Effector CD4-positive, alpha-beta T cell (primary cell): ENCODE data around the gene TRIM5.
"Not testable (repeated sequence)": the region's sequence is repeated elsewhere in the genome, so short reads cannot be mapped to it uniquely, and the experiment has no call there.

Experiments used
- DNase-seq: peaks from one replicate; pipeline ENCODE4 v3.0.0-alpha.2; 2020

TRIM5 gene

DNA sequence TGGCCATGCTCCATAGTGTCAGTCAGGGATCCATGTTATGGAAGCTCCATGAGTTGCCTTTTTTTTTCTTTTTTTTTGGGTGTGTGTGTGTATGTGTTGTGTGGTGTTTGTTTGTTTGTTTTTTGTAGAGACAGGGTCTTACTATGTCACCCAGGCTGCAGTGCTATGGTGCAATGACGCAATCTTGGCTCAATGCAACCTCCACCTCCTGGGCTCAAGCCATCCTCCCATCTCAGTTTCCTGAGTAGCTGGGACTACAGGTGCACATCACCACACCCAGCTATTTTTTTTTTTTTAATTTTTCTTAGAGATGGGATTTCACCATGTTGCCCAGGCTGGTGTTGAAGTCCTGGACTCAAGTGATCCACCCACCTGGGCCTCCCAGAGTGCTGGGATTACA lies 3.6 kb upstream of the TRIM5 start:
- no peak for DNase-seq

DNA sequence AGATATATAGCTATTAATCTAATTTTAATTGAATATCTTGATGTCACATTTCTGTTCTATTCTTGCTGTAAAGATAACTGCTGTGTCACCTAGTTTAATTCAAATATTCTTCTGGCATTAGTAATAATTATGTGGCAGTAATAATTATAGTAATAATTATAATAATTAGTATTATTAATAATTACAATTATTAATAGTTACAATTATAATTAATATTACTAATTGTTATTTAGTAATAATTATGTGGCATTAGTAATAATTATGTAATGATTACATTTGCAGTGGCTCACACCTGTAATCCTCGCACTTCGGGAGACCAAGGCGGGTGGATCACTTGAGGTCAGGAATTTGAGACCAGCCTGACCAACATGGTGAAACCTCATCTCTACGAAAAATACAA lies 1.6 kb upstream of the TRIM5 start:
- no peak for DNase-seq

DNA sequence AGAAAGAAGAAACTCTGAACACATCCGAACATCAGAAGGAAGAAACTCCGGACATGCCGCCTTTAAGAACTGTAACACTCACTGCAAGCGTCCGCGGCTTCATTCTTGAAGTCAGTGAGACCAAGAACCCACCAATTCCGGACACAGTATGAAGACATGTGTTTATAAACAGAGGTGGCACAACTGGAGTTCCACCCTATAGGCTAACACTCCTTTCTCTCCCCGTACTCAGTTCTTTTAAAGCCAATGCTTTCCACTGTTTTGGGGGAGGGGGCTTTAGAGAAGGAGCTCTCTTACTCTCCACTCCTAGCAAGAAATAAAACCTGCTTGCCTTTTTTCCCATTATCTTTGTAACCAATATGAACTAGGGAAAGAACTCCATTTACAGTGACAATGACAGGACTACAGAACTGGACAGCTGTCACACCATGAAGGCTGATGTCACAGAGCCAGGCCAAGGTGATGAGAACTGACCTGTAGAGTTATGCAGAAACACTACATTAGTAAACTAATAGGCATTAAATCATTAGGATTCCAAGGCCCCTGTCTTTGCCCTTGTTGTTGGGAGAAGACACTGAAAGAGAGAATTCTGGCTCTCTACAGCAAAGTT lies 733 bp downstream of the TRIM5 start:
- DNase-seq: no peak

DNA sequence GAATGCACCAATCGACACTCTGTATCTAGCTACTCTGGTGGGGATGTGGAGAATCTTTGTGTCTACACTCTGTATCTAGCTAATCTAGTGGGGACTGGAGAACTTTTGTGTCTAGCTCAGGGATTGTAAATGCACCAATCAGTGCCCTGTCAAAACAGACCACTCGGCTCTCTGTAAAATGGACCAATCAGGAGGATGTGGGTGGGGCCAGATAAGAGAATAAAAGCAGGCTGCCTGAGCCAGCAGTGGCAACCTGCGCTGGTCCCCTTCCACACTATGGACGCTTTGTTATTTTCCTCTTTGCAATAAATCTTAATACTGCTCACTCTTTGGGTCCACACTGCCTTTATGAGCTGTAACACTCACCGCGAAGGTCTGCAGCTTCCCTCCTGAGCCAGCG lies 1.3 kb downstream of the TRIM5 start:
- not testable (repeated sequence) for DNase-seq

DNA sequence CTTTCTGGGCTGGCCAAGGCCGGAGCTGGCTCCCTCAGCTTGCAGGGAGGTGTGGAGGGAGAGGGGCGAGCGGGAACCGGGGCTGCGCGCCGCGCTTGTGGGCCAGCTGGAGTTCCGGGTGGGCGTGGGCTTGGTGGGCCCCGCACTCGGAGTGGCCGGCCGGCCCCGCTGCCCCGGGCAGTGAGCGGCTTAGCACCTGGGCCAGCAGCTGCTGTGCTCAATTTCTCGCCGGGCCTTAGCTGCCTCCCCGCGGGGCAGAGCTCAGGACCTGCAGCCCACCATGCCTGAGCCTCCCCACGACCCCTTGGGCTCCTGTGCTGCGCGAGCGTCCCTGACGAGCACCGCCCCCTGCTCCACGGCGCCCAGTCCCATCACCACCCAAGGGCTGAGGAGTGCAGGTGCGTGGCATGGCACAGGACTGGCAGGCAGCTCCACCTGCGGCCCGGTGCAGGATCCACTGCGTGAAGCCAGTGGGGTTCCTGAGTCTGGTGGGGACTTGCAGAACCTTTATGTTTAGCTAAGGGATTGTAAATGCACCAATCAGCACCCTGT lies 1.9 kb downstream of the TRIM5 start:
- DNase-seq: not testable (repeated sequence)

DNA sequence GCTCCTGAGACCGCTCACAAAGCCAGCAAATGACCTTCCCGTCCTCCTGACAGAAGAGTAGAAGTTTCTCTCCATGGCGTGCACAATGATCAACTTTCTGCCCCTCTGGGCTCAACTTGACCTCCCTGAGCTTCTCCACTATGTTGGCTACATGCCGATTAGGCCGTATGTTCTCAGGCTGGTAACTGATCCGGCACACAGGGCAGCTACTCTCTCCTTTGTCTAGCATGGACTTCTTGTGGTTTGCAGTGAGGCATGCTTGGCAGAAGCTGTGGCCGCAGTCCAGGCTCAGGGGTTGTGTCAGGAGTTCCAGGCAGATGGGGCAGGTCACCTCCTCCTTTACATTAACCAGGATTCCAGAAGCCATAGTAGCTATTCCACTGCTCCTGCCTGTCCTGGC lies 5.1 kb downstream of the TRIM5 start:
- no peak for DNase-seq

DNA sequence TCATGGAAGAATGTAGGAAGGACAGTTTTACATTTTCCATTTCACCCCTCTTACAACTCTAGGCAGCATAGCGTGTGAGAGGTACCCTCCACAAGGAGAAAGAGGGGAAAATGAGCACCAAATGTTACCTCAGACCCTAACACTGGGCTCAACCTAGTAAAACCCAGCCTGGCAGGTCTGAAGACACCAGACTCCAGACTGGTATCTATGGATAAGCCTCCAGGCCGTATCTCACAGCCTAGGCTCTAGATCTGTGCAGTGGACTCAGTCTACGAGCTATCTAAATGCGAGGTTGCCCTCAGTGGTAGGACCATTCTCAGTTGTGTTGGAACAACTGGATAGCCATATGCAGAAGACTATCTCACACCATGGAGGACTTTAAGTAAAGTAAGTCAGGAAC lies 10.5 kb downstream of the TRIM5 start:
- no peak for DNase-seq

DNA sequence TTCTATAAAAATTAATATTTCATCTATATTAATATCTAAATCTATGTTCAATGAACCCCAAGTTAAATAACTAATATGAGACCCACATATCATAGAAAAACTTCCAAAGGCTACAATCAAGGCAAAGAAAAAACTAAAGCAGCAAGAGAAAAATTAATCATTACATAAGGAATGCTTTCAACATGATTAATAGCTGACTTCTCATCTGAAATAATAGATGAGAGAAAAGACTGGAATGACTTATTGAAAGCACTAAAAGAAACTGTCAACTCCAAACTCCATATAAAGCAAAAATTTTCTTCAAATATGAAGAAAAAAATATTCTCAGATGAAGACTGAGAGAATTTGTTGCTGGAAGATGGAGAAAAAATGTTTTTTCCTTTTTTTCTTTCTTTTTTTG lies 13.0 kb downstream of the TRIM5 start:
- DNase-seq: no peak

DNA sequence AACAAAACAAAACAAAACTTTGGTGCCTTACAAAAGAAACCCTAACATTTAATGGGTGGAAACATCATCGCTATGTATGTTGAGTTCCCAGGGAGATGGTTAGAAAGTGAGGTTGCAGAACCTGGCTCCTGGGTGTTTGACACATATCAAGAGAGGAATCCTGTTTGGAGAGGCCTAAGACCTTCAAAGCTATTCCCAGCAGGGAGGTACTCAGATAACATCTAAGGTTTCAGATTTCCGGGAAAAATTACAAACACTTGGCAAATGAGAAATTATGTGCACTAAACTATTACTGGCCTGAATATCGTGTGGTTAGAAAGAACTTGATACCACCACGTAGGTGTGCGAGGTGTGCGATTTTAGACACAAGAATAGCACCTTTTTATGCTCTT lies 18.5 kb downstream of the TRIM5 start:
- no peak for DNase-seq

DNA sequence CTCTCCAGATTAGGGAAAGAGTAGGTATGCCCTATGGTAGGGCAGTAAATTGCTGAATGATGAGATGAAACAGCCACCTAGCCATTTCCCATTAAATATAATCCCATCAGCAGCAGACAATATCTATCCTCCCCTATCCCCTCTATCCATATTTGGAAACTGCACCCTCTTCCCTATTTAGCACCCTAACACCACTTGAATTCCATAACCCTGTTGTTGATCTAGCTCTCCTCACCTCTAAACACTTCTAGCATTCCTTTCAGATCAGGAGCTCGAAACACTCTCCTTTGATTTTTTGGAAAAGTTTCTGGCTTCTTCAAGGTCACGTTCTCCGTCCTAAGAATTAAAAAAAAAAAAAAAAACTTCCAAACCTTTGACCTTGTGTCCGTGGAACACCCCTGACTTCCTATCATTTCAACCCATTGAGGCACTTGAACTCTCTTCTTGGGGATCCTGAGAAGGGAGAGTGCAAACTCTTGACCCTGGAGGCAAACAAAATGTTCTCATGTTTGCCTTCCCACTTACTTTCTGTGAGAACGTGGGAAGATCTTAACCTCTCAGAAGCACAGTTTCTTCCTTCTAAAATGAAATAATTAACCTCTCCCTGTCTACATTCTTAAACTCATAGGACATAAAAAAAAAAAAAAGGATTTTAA lies 19.0 kb downstream of the TRIM5 start:
- DNase-seq: no peak

DNA sequence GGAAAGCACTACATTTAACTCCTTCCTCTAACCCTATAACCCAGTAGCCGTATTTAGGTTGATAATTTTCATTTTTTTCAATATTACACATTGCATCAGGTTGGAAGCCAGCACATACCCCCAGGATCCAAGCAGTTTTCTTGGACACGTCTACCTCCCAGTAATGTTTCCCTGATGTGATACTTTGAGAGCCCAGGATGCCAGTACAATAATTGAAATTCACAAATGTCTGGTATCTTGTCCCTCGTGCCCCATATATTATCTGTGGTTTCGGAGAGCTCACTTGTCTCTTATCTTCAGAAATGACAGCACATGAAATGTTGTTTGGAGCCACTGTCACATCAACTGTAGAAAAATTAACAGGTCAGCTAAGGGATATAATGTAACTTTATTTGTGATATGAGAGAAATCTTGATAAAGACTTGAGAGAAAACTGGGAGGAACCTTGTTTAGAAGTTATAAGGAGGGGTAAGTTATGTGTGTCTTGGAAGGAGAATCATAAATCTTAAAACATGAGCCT lies 19.8 kb downstream of the TRIM5 start:
- no peak for DNase-seq

DNA sequence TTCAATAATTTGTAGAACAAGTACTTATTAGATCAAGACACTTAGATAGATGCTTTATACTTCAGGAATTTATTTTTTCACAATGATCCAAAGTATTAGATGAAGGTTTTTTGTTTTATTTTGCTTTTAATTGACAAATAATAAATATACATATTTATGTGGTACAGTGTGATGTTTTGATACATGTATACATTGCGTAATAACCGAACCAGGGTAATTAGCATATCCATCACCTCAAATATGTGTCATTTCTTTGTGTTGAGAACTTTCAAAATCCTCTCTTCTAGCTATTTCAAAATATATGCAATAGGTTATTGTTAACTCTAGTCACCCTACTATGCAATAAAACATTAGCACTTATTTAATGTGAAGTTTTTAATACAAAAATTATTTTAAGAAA lies 21.4 kb downstream of the TRIM5 start:
- DNase-seq: no peak

DNA sequence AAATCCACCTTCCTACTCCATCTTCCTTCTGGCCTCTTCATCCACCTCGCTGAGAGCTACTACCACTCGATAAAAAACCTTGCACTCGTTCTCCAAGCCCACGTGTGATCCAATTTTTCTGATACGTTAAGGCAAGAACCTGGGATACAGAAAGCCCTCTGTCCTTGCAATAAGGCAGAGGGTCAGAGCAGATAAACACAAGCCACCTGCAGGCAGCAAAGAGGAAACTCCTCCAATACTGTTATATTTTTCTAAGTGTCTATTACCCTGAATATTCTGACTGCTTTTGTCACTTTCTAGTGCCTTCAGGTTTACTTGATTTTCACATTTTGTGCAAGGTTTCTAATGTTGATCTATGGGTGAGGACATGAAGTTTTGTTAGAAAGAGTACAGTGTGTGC lies 26.6 kb downstream of the TRIM5 start:
- DNase-seq: no peak

DNA sequence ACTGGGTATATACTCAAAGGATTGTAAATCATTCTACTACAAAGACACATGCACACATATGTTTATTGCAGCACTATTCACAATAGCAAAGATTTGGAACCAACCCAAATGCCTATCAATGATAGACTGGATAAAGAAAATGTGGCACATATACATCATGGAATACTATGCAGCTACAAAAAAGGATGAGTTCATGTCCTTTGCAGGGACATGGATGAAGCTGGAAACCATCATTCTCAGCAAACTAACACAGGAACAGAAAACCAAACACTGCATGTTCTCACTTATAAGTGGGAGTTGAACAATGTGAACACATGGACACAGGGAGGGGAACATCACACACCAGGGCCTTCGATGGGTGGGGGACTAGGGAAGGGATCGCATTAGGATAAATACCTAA lies 27.9 kb downstream of the TRIM5 start:
- not testable (repeated sequence) for DNase-seq

DNA sequence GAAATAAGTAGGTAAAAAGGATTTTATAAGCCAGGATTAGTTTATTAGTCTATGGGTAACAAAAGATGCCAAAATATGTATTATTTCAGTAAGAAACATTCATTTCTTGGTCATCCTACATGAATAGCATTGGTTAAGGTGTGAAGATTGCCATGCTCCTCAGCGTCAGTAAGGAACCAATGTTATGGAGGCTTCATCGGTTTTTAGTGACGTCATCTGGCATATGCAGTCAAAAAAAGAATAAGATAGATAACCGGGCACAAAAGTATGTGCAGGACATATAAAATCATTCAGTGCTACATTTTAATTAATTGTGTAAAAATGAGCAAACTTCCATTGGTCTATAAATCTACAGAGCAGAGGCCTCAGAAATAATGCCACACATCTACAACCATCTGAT lies 29.4 kb downstream of the TRIM5 start:
- no peak for DNase-seq

DNA sequence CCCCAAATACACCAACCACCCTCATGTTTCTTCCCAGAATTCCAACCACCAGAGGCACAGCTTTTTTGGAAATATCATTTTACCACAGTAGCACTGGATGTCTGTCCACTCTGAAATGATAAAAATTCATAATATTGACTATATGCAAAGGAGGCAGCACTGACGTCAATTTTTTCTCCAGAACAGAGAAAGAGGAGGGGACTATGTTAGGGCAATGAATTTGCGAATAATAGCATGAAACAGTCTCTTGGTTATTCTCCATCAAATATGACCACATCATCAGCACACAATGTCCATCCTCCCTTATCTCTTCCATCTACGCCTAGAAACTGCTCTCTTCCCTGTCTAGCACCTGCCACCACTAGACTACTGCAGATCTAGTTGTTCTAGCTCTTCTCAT lies 38.7 kb downstream of the TRIM5 start:
- no peak for DNase-seq

DNA sequence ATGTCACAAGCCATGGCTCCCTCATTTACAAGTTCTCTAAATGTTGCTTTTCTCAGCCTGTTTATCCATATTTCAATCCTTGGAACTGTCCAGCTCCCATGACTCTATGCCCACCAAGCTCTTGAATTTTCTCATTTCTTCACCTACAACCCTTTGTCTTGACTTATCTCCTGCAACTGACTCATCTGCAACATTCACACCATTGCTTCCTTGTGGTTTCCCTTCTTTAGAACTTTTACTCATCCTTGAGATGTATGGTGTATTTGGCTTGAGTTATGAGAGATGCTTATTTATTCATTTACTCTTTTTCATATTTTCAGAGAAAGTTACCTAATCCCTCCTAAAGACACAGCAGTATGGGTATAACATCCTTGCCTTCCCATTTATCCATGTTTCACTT lies 41.3 kb downstream of the TRIM5 start:
- no peak for DNase-seq

DNA sequence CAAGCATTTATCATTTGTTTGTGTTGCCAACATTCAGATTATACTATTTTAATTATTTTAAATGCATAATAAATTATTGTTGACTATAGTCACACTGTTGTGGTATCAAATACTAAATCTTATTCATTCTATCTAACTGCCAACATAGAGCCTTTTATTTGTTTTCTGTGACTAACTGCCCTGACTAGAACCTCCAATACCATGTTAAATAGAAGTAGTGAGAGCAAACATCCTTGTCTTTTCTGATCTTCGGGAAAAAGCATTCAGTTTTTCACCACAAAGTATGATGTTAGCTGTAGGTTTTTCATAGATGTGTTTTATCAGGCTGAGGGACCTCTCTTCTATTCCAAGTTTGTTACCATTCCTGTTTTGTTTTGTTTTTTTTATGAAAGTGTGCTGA lies 44.9 kb downstream of the TRIM5 start:
- no peak for DNase-seq

DNA sequence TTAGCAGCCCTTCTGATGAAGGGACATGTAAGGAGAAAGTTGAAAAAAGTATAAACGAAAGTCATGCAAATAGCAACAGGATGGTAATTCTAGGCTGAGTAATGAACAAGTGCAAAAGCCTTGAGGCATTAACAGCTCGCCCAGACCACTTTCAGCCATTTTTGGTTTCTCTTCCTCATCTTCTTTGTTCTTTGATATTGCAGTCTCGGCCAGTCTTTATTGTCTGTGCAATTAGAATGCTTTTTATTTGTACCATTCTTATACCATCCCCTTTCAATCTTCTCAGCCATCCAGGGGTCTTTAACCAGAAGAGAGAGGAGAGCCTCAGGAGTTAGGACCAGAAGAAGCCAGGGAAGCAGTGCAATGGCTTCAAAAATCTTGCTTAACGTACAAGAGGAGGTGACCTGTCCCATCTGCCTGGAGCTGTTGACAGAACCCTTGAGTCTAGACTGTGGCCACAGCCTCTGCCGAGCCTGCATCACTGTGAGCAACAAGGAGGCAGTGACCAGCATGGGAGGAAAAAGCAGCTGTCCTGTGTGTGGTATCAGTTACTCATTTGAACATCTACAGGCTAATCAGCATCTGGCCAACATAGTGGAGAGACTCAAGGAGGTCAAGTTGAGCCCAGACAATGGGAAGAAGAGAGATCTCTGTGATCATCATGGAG lies 52.8 kb downstream of the TRIM5 start:
- DNase-seq: no peak

DNA sequence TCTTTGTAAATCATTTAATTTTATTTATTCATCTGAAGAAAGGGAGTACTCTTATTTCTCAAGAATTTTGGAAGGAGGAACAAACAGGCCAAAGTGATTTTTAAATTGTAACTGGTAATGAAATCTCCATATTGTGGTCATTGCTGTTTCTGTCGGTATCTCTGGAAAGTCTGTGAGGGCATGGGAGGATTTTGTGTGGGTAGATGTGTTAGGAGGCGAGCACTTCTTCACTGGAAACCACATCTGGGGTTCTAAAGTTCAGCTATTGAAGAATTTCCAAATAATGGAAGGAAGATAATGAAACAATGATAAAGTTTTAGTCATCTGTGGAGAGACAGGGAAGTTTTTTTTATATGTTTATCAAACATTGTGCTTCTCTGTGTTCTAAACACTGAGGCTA lies 53.5 kb downstream of the TRIM5 start:
- DNase-seq: no peak

DNA sequence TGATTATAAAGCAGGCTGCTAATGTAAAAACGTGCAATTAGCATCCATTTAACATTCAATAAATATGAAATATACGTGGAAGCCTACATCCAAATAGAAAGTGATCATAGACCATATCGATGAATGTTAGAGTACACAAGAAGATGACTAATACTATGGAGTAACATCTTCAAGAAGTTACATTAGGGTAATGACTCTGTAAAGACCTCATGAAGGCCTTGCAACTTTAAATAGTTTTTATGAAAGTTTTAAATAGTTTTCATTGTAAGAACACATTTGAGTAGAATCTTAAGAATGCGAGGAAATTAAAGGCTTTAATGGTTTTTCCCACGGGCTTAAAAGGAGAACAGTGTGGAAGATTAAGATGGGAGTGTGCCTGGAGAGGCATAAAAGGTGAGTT lies 58.7 kb downstream of the TRIM5 start:
- DNase-seq: no peak

DNA sequence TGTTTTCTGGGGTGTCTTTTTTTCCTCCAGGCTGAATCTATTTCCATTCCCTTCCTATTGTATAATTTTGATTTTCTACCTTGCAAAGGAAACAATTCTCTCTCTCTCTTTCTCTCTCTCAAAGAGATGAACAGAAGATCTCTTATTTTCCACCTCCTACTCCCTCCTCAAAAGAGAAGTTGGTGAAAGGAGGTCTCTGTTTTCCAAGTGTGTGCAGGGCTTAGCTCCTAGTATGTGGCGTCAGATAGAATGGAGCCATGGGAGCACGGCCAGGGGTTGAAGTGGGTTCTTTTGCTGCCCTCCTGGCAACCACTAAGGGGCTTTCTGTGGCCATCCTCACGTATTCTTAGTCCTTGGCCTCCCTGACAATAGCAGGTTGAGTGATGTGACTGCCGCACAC lies 59.6 kb downstream of the TRIM5 start:
- DNase-seq: no peak

DNA sequence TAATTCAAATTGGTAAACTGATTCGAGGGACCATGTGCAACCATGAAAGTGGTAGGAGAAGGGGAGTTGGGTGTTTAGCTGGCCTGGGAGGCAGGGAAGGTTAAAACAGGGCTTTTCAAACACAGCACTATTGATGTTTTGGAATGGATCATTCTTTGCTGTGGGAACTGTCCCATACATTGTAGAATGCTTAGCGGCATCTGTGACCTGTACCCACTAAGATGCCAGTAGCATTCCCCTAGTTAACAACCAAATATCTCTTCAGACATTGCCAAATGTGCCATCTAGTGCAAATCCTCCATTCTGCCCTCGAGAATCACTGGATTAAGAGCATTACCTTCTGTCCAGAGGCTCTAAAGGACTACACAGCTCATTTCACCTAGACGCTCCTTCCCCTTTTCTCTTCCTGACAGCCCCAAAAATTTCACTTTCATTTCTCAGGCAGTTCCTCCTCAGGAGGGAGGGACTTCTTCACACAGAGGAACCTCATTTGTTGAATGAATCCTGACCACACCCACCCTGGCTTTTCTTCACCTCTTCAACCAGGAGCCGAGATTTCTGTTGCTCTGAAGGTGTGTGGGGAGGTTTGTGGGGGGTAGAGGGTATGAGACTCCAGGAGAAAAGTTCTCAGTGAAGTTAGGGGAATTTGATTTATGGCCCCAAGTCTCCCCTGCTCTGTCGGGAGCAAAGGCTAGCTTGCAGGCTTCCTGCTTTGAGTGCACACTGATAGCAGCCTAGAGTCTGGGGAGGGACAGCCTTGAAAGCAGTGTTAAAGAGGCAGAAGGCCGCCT lies 60.2 kb downstream of the TRIM5 start, which contains the start of gene TRIM34:
TRIM34 (plus strand) TSS at position 513 of the 791 bp plus-strand sequence. CDS start 7,331 bp downstream, outside the sequence.
- peak; percentile 51 for DNase-seq
